GM12801 (cell line): ENCODE results near the gene ZSWIM5.

Experiments used
- CTCF ChIP-seq: IDR thresholded peaks from one replicate; pipeline ENCODE4 v1.5.1; 2011; ENCODE audit warnings: control low read depth; ENCODE audit not compliant: insufficient read length; ENCODE audit errors: extremely low read depth

Gene ZSWIM5

DNA sequence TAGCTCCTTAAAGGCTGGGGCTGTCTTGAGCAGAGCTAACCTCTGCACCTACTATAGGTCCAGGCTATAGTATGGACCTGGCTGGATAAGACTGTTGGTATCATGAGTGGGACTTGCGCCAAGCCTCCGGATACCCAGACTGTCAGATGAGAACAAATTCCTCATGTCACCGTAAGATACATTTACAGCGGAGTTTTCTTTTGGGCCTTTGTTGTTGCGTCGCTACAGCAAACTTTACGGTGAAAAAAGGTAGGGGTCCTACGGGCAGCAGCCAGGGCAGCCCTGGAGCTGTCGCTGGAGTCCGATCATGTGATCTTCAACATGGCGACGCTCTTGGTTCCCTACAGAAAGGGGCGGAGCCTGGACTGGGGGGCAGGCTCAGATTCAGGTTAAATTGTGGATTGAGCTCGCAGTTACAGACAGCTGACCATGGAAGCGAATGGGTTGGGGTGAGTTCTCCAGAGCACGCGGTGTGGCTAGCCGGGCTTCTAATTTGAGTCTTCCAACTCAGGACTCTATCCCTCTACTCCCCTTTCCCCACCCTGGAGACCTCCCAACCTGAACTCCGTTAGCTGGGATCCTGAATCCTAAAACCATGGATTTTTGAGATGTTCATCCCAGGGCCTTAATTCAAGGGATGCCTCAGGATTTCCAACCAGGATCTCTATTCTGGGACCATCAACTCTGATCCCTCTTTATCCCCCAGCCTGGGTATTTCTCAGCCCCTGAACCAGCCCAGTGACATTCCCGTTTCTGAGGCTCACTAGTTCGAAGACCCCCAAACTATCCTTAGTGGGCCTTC lies 194.4 kb downstream of the ZSWIM5 start, which contains the start of gene UROD:
TSS of gene UROD (plus strand) at position 418 of the 802 bp plus-strand sequence. CDS start at position 430, 12 bp downstream.
- TF ChIP-seq CTCF, result no peak

DNA sequence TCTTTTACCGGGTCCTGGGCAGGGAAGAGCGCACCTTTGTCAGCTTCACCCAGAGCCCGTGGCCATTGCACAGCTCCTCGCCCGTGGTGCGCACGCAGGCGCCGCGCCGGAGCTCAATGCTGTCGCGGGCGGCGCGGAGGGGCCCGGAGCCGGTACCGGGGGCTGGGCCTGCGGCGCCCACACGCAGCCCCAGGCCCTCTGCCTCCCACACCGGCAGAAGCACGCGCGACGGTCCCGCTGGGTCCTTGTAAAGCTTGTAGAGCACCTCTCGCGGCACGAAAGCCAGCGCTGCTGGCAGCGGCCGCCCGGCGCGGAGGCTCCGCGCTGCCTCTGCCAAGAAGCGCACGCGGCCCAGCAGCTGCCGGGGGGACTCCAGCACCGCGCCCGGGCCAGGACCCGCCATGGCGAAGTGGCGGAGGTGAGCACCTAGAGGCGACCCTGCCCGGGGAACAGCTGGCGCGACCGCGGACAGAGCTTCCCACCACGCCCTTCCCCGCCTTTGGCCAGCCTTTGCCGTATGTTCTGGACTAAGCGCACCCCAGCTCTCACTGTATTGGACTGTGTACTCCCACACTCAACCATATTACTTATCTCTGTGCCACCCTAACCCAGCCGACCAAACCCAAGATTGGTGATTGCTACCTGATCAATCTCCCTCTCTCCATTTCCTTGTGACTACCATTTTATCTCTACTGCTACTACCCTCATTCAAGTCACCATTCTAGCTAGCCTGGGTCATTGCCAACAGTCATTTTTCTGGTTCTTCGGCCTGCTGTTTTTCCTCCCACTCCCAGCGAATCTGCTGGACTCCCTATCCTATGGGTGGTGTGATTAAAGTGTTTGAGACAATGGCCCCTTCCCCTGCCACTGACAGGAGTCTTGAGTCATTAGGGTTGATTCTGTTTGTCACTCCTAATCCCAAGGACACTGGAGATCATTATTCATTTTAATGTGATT lies 195.3 kb downstream of the ZSWIM5 start, which contains the start of gene HECTD3:
TSS of gene HECTD3 (minus strand) at position 470 of the 957 bp plus-strand sequence. CDS start at position 403, 67 bp downstream.
- no peak for TF ChIP-seq CTCF

GRCh38 chr1:45009956-45010854 lies 196.2 kb downstream of the ZSWIM5 start:
- no peak for TF ChIP-seq CTCF

- TF ChIP-seq CTCF, result no peak
Observed at GRCh38 chr1:45009296-45009865, 197.0 kb downstream of the ZSWIM5 start.

DNA sequence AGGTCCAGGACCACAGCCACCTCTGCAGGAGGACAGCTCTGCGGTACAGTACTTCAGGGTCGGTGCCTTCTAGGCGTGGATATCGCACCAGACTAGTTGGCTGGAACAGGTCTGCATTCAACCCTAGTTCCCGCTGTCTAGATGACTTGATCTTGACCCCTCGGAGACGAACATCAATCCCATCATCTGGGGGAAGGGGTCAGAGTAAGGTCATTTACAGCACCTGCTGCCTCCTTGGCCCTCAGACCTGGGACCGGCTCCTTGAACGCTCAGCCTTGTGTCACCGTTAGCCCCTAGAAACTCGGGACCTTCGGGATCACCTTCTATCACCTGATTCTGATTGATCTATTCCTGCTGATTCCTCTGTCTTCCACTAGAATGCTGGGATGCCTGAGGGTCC lies 197.9 kb downstream of the ZSWIM5 start:
- no peak for TF ChIP-seq CTCF

DNA sequence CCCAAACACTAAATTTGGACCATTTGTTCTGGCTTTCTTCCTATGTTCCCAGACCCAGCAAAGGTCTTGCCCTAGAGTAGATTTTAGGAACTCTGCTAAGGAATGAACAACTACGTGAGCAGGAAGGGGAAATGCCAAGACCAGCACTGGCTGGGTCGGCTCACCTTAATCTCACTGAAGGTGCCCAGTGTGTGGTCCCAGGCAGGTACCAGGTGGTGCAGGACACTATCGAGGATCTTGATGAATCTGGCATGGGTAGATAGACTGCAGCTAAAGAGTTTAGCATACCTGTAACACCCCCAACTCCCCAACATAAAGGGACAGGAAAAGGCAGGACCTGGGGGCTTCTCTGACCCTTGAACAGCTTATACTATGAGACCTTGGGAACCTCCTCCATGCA lies 198.3 kb downstream of the ZSWIM5 start:
- no peak for TF ChIP-seq CTCF
